ENCODE data around the gene OAS1.
"Not testable (repeated sequence)": the region's sequence is repeated elsewhere in the genome, so short reads cannot be mapped to it uniquely, and the experiment has no call there.

Gene OAS1

GRCh38 chr12:112937741-112938719 is 31.3 kb downstream of the OAS1 start, which contains the start of gene OAS3:
Gene OAS3, plus strand, starts transcription at chr12:112938474. Its CDS starts 57 bp downstream, at chr12:112938531.
- DNase-seq (ENCODE audit: low read depth) = peak; percentile 58

DNA sequence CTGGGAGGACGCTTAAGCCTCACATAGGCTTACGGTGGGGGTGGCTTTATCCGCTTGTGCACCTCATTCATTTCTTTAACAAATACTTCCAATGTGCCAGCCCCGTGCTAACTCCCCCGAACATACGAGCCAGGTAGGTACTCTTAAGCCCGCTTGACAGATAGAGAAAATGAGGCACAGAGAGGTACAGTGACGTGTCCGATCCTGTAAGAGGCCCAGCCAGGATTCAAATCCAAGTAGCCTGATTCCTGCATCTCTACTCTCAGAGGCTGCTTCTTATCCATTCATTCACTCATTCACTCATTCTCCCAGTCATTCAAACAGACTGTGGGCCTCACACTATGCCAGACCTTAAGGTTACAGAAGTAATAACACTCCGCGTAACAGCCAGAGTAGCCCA is 32.0 kb downstream of the OAS1 start:
- DNase-seq (ENCODE audit: low read depth) = no peak

DNA sequence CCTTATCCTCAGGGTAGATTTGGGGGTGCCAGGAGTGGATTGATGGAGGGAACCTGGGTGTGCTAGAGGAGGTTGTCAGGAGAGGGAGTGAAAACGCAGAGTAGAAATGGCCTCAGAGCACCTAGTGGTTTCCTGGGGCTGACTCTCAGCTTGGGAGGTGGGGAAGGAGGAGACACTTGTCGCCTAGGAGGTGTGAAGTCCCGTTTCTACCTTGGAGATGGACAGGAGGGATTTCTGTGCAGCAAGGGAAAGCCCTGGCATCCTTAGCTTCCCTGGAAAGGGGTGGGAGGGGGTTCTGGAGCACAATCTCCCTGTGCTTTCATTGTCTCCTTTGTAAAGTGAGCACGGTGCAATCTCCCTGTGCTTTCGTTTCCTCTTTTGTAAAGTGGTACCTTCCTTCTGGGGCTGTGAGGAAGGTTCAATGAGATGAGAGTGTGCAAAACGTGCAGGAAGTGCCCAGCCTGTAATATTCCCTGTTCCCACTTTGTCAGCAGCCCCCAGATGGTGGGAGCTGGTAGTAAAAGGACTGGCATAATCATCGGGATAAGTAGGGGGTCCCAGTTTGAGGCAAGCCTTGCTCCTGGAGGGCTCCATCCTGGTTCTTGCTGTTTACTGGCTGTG is 33.1 kb downstream of the OAS1 start:
- DNase-seq (ENCODE audit: low read depth) = no peak

DNA sequence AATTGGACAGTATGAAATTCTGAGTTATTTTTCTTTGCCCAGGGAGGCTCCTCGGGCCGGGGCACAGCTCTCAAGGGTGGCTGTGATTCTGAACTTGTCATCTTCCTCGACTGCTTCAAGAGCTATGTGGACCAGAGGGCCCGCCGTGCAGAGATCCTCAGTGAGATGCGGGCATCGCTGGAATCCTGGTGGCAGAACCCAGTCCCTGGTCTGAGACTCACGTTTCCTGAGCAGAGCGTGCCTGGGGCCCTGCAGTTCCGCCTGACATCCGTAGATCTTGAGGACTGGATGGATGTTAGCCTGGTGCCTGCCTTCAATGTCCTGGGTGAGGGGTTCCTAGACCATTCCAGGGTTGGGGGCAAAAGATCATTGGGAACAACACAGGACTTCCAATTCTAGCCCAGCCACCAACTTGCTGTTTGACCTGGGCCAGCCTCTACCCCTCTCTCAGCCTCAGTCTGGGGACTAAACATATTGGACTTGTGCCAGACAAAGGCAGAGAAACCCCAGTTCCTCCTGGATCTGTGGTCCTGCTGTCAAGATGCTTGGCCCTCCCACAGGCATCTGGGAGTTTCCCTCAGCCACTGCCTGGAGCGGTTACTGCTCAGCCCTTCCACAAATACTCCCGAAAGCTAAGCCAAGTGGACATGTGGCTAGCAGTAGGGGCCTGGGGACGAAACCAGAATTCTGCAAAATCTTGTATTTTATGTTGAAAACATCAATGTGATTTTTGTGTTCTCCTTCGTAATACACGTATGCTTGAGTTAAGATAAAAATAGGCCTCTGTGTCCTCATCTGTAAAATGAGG is 35.0 kb downstream of the OAS1 start:
- no peak for DNase-seq (ENCODE audit: low read depth)

- DNase-seq (ENCODE audit: low read depth) = no peak
Measured at GRCh38 chr12:112942572-112942971, 35.8 kb downstream of the OAS1 start.

- DNase-seq (ENCODE audit: low read depth) = no peak
Measured at GRCh38 chr12:112944024-112944690, 37.4 kb downstream of the OAS1 start.

DNA sequence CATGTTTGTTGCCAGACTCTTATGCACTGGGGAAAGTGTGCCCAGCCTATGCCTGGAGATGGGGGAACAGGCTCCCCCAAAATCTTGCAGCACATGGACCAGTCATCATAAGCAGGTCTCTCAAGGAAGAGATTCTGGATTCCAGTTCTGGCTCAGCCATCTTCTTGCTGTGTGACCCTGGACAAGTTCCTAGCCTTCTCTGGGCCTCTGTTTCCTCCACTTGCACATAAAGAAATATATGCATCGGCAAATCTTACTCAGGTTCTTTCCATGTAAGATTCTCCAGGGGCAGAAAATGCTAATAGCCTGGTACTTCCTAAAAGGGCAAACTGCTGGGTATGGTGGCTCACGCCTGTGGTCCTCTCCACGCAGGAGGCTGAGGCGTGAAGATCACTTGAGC is 38.8 kb downstream of the OAS1 start:
- no peak for DNase-seq (ENCODE audit: low read depth)

DNA sequence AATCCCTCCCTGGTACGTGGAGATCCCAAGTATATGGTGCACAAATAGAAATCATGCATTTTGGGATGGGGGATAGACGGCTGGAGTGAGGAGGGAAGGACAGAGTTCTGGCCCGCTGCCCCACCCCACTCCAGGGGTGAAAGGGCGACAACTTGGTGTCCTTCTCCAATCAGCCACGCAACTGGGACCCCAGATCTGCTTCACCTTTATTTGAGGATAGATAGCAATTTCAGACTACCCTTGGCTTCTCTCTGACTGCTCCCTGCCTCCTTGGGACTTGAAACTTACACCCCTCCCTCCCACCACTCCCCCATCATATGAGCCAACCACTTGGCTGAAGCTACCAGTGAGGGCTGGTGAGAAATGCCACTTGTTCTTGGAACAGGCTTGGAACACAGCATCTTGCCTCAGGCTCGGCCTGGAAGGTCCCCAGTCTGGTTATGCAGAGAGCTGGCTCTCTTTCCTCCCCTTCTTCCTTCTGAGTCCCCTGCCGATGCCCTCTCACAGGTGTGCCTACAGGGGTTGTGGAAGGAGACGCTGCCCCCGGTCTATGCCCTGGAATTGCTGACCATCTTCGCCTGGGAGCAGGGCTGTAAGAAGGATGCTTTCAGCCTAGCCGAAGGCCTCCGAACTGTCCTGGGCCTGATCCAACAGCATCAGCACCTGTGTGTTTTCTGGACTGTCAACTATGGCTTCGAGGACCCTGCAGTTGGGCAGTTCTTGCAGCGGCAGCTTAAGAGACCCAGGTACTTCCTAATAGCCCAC is 39.7 kb downstream of the OAS1 start:
- DNase-seq (ENCODE audit: low read depth) = no peak

- no peak for DNase-seq (ENCODE audit: low read depth)
Measured at GRCh38 chr12:112947314-112947713, 40.6 kb downstream of the OAS1 start.

- DNase-seq (ENCODE audit: low read depth) = no peak
Measured at GRCh38 chr12:112947761-112948160, 41.0 kb downstream of the OAS1 start.

GRCh38 chr12:112948806-112949205 is 42.0 kb downstream of the OAS1 start:
- no peak for DNase-seq (ENCODE audit: low read depth)

- DNase-seq (ENCODE audit: low read depth) = no peak
Measured at GRCh38 chr12:112950701-112951100, 43.9 kb downstream of the OAS1 start.

- DNase-seq (ENCODE audit: low read depth) = not testable (repeated sequence)
Measured at GRCh38 chr12:112957125-112957524, 50.4 kb downstream of the OAS1 start.

- DNase-seq (ENCODE audit: low read depth) = no peak
Measured at GRCh38 chr12:112961074-112961473, 54.3 kb downstream of the OAS1 start.

- no peak for DNase-seq (ENCODE audit: low read depth)
Measured at GRCh38 chr12:112961536-112961935, 54.8 kb downstream of the OAS1 start.

DNA sequence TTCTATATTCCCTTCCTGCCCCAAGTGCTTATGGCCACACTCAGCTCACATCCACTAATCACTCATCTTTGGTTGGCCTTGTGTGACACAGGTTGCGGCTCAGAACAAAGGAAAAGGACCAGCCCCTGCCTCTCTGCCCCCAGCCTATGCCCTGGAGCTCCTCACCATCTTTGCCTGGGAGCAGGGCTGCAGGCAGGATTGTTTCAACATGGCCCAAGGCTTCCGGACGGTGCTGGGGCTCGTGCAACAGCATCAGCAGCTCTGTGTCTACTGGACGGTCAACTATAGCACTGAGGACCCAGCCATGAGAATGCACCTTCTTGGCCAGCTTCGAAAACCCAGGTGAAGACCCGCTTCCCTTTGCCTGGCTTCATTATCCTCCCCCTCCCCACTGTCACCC is 55.8 kb downstream of the OAS1 start:
- no peak for DNase-seq (ENCODE audit: low read depth)

- DNase-seq (ENCODE audit: low read depth) = no peak
Measured at GRCh38 chr12:112963227-112963861, 56.6 kb downstream of the OAS1 start.

- DNase-seq (ENCODE audit: low read depth) = no peak
Measured at GRCh38 chr12:112964067-112964670, 57.4 kb downstream of the OAS1 start.

DNA sequence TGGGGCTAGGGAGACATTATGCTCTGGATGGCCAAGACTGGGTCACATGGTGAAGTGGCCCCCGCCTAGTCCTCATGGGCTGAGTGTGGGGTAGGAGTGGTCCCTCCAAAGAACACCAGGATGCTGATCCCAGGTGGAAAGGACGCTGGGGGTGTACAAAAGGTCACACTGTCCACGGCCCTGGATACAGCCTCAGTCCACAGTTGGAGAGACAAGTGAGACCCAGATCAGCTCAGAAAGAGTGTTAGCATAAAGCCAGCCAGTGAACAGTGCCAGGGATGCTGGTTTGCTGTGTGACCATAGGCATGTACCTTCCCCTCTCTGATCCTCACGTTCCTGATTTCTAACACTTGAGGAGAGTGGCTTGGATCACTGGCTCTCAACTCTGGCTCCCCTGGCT is 58.2 kb downstream of the OAS1 start:
- DNase-seq (ENCODE audit: low read depth) = no peak

GRCh38 chr12:112965643-112966042 is 58.9 kb downstream of the OAS1 start:
- no peak for DNase-seq (ENCODE audit: low read depth)

Data from stimulated activated CD8-positive, alpha-beta memory T cell treated with anti-CD3 and anti-CD28 coated beads, Interleukin-12 subunit alpha, Interleukin-12 subunit beta, amount 100 ng/mL, for 1 hour (primary cell).